ENCODE measurements around the gene FAM3C. TPM values are rescaled to one million over a fixed set of nuclear protein-coding genes. Genes with fewer than 3 reads are reported as not detected.

The FAM3C gene
- total RNA-seq, 2 donors from 2014 or later, result 33.6 to 69.3 TPM

GRCh38 chr7:121420976-121421375 lies 24.9 kb upstream of the FAM3C start:
- WGBS, 2 donors, result 18 to 23% methylated on average over 3 of the region's 3 CpGs
- H3K4me3 ChIP-seq, result no peak overlapping the region
- peaks cover 31% of the 10 kb centered on the region for H3K4me1 ChIP-seq
- DNase-seq (peak; percentile 43 to 76 (median 56)), ATAC-seq (peak; percentile 99)
- H3K9me3 ChIP-seq, result no peaks in the 10 kb centered on the region
- no peaks in the 10 kb centered on the region for H3K27me3 ChIP-seq
- no peaks in the 10 kb centered on the region for H3K36me3 ChIP-seq (replicated peaks in 1 of 2; ENCODE audit: insufficient read depth in 1 of 2, low read depth in 2 of 2)
- peak overlapping the region in 2 of 4 donors; percentile 26 to 27 for H3K27ac ChIP-seq
- intact Hi-C loops (cut with DNase I), result no loop called here
- TF ChIP-seq POLR2A (IDR thresholded peaks at IDR 0.05) (no peak), CTCF (IDR thresholded peaks at IDR 0.05) (no peak)

- H3K4me1 ChIP-seq, result peaks cover 31% of the 10 kb centered on the region
Measured at GRCh38 chr7:121419201-121420148, 23.4 kb upstream of the FAM3C start.

GRCh38 chr7:121416533-121416932 lies 20.4 kb upstream of the FAM3C start:
- no peak for TF ChIP-seq CTCF (IDR thresholded peaks at IDR 0.05)
- TF ChIP-seq POLR2A (IDR thresholded peaks at IDR 0.05), result no peak
- Histone ChIP-seq H3K36me3 (replicated peaks in 1 of 2; ENCODE audit: insufficient read depth in 1 of 2, low read depth in 2 of 2) (no peaks in the 10 kb centered on the region), H3K27me3 (no peaks in the 10 kb centered on the region), H3K27ac (no peak overlapping the region), H3K4me3 (no peak overlapping the region), H3K4me1 (peaks cover 26% of the 10 kb centered on the region), H3K9me3 (no peaks in the 10 kb centered on the region)
- DNase-seq (no peak), ATAC-seq (no peak)
- WGBS, 2 donors, result 92 to 93% methylated on average over 1 of the region's 1 CpG
- intact Hi-C loops (cut with DNase I), result no loop called here

More at GRCh38 chr7:121419201-121420148, 23.4 kb upstream of the FAM3C start:
- no peak for ATAC-seq
- no peaks in the 10 kb centered on the region for H3K27me3 ChIP-seq
- intact Hi-C loops (cut with DNase I), result no loop called here
- peak in 1 of 4 donors; percentile 42 for DNase-seq
- no peak overlapping the region for H3K27ac ChIP-seq
- TF ChIP-seq POLR2A (IDR thresholded peaks at IDR 0.05) (no peak), CTCF (IDR thresholded peaks at IDR 0.05) (no peak)
- H3K36me3 ChIP-seq (replicated peaks in 1 of 2; ENCODE audit: insufficient read depth in 1 of 2, low read depth in 2 of 2), result no peaks in the 10 kb centered on the region
- 48 to 64% methylated on average over 6 of the region's 6 CpGs for WGBS, 2 donors
- no peaks in the 10 kb centered on the region for H3K9me3 ChIP-seq
- H3K4me3 ChIP-seq, result no peak overlapping the region

- no peak overlapping the region for H3K4me3 ChIP-seq
- 97 to 100% methylated on average over 1 of the region's 1 CpG for WGBS, 2 donors
- intact Hi-C loops (cut with DNase I), result no loop called here
- ATAC-seq, result no peak
- peaks cover 7% of the 10 kb centered on the region for H3K4me1 ChIP-seq
- DNase-seq, result no peak
- H3K27ac ChIP-seq, result no peak overlapping the region
- TF ChIP-seq POLR2A (IDR thresholded peaks at IDR 0.05), result no peak
- TF ChIP-seq CTCF (IDR thresholded peaks at IDR 0.05), result no peak
- H3K9me3 ChIP-seq, result no peaks in the 10 kb centered on the region
- no peaks in the 10 kb centered on the region for H3K36me3 ChIP-seq (replicated peaks in 1 of 2; ENCODE audit: insufficient read depth in 1 of 2, low read depth in 2 of 2)
- H3K27me3 ChIP-seq, result no peaks in the 10 kb centered on the region
Measured at GRCh38 chr7:121414436-121414835, 18.3 kb upstream of the FAM3C start.
